ENCODE measurements around the gene R3HDM2. TPM values are rescaled to one million over a fixed set of nuclear protein-coding genes. Genes with fewer than 3 reads are reported as not detected.

Gene R3HDM2
- total and polyA plus RNA-seq, 2 of the 13 experiments (the other 11 are each of a cell fraction or from before 2014, with no cell fraction given) = 11.1 to 23.5 TPM

DNA sequence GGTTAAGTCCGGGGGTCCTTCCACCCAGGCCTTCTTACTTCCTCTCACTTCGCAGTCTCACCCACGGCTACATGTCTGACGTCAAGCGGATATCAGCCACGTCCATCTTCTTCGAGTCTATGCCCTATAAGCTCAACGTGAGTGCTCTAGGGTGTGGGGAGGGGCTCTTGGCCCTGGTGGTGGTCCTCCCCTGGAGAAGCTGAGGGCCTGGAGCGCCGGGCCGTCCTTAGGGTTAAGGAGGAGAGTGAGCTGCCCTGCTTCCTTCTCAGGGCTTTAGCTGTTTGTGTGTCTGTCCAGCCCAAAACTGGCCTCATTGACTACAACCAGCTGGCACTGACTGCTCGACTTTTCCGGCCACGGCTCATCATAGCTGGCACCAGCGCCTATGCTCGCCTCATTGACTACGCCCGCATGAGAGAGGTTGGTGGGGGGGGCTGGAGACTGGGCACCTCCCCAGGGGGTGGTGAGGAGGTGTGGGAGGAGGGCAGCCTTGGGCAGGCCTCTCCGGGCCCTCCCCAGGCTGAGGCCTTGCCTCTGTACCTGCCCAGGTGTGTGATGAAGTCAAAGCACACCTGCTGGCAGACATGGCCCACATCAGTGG, 198.6 kb downstream of the R3HDM2 start:
- peaks cover 12% of the 10 kb centered on the region; the same call in 1 of the 2 replicates for H4K20me1 ChIP-seq (ENCODE audit: insufficient read depth, low read length)
- peak overlapping the region; percentile 95; the same call in 1 of the 2 replicates for H3K9ac ChIP-seq (ENCODE audit: insufficient read depth, low read depth, low read length)
- peaks cover 20 to 34% of the 10 kb centered on the region in 2 experiments for H3K36me3 ChIP-seq (replicated peaks in 1 of 2; ENCODE audit: control insufficient read depth in 1 of 2, insufficient read depth in 2 of 2, low read length in 2 of 2)
- no peaks in the 10 kb centered on the region for H3K9me3 ChIP-seq (ENCODE audit: low read length)
- ChIA-PET CTCF (ENCODE audit: low intra/inter-chr PET ratio, low total read pairs) (no interaction called here), POLR2A (no interaction called here)
- WGBS (ENCODE audit: low lambda C conversion rate) = 93% methylated on average over 12 of the region's 19 CpGs
- H3K4me1 ChIP-seq (ENCODE audit: insufficient read depth, low read length) = peaks cover 74% of the 10 kb centered on the region
- TF ChIP-seq ZNF572 (CRISPR knock-in tag; IDR thresholded peaks at IDR 0.05) (no peak), AGO1 (IDR thresholded peaks at IDR 0.05; ENCODE audit: low read depth, low read length, poor library complexity, severe bottlenecking) (peak; percentile 63), RBFOX2 (IDR thresholded peaks at IDR 0.05; ENCODE audit: low read depth, low read length) (peak; percentile 75), ZNF605 (CRISPR knock-in tag; IDR thresholded peaks at IDR 0.05) (0 out of 2 replicates have a peak, but pooled peaks have one; percentile 18), HNRNPL (IDR thresholded peaks at IDR 0.05; ENCODE audit: low read depth, low read length) (0 out of 2 replicates have a peak, but pooled peaks have one; percentile 54), AGO2 (optimal IDR thresholded peaks at IDR 0.05; ENCODE audit: low read depth, low read length) (peak; percentile 16), ARID4A (CRISPR knock-in tag; IDR thresholded peaks at IDR 0.05; ENCODE audit: borderline replicate concordance) (no peak), HOXA9 (CRISPR knock-in tag; IDR thresholded peaks at IDR 0.05; ENCODE audit: borderline replicate concordance) (no peak), CEBPG (CRISPR knock-in tag; IDR thresholded peaks at IDR 0.05) (no peak), JUND (CRISPR knock-in tag; IDR thresholded peaks at IDR 0.05) (no peak)
- TF ChIP-seq, protein P1, sequence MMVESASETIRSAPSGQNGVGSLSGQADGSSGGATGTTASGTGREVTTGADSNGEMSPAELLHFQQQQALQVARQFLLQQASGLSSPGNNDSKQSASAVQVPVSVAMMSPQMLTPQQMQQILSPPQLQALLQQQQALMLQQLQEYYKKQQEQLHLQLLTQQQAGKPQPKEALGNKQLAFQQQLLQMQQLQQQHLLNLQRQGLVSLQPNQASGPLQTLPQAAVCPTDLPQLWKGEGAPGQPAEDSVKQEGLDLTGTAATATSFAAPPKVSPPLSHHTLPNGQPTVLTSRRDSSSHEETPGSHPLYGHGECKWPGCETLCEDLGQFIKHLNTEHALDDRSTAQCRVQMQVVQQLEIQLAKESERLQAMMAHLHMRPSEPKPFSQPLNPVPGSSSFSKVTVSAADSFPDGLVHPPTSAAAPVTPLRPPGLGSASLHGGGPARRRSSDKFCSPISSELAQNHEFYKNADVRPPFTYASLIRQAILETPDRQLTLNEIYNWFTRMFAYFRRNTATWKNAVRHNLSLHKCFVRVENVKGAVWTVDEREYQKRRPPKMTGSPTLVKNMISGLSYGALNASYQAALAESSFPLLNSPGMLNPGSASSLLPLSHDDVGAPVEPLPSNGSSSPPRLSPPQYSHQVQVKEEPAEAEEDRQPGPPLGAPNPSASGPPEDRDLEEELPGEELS (CRISPR knock-in tag; IDR thresholded peaks at IDR 0.05) = no peak
- TF ChIP-seq, protein P2, sequence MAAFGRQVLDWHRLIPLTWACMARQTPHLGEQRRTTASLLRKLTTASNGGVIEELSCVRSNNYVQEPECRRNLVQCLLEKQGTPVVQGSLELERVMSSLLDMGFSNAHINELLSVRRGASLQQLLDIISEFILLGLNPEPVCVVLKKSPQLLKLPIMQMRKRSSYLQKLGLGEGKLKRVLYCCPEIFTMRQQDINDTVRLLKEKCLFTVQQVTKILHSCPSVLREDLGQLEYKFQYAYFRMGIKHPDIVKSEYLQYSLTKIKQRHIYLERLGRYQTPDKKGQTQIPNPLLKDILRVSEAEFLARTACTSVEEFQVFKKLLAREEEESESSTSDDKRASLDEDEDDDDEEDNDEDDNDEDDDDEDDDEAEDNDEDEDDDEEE (CRISPR knock-in tag; IDR thresholded peaks at IDR 0.05) = no peak
- TF ChIP-seq, protein P3, sequence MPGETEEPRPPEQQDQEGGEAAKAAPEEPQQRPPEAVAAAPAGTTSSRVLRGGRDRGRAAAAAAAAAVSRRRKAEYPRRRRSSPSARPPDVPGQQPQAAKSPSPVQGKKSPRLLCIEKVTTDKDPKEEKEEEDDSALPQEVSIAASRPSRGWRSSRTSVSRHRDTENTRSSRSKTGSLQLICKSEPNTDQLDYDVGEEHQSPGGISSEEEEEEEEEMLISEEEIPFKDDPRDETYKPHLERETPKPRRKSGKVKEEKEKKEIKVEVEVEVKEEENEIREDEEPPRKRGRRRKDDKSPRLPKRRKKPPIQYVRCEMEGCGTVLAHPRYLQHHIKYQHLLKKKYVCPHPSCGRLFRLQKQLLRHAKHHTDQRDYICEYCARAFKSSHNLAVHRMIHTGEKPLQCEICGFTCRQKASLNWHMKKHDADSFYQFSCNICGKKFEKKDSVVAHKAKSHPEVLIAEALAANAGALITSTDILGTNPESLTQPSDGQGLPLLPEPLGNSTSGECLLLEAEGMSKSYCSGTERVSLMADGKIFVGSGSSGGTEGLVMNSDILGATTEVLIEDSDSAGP (CRISPR knock-in tag; IDR thresholded peaks at IDR 0.05; ENCODE audit: borderline replicate concordance) = 0 out of 2 replicates have a peak, but pooled peaks have one; percentile 8
- no peak for FAIRE-seq
- no TSS peak for BruUV-seq (replicated peaks)
- no peak for DNase-seq (ENCODE audit: low spot score)
- H3K27me3 ChIP-seq (ENCODE audit: control insufficient read depth in 1 of 2, insufficient read depth in 2 of 2, low read length in 2 of 2) = peaks cover 0 to 6% of the 10 kb centered on the region in 2 experiments; a peak in 3 of 5 replicates
- in situ Hi-C loops (cut with HindIII; ENCODE audit: extremely low pct_ligation_motif_present, low pct_unique_long_range_greater_than_20kb) = no loop called here
- no peak for ATAC-seq
- H3K4me2 ChIP-seq (ENCODE audit: low read depth, low read length) = peak overlapping the region; percentile 97
- no peak overlapping the region for H2AFZ ChIP-seq (ENCODE audit: low read length)
- intact Hi-C loops (cut with micrococcal nuclease; ENCODE audit: unreplicated experiment) = no loop called here
- peaks cover 33% of the 10 kb centered on the region for H3K79me2 ChIP-seq (ENCODE audit: insufficient read depth, low read length)
- H3K4me3 ChIP-seq (replicated peaks in 1 of 3; ENCODE audit: insufficient read depth in 1 of 3, low read depth in 2 of 3, low read length in 3 of 3) = peak overlapping the region in 1 of 3 experiments; percentile 82; a peak in 1 of 6 replicates
- H3K27ac ChIP-seq (ENCODE audit: extremely low read length, insufficient read depth, low read length) = no peak overlapping the region
